NCI-H128 (cell line): Measurements from ENCODE around the gene PDE2A.

Source experiments
- DNase-seq: peaks from one replicate; lab custom pipeline; 2025; ENCODE audit not compliant: unreplicated experiment; lab: John Stamatoyannopoulos, UW

Gene PDE2A

GRCh38 chr11:72673943-72674828 lies at the start of gene PDE2A:
PDE2A (minus strand) TSS chr11:72674422; CDS start chr11:72674207, 215 bp downstream.
- DNase-seq = no peak

DNA sequence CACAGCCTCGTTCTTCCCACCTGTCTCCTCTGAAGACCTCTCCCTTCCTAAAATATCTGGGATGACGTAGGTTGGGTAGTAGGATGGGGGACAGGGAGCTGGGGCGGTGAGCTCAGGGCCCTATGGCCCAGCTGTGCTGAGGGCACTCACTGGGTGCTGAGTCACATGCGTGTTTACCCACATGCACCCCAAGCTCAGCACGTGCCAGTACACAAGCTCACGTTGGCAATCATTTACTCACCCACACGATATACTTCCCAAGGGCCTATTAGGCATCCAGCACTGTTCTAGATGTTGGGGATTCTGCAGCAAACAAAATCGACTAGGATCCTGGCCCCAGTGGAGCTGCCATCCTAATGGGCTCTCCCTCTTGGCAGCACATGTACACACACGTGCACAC lies 49.3 kb upstream of the PDE2A start:
- no peak for DNase-seq

GRCh38 chr11:72722050-72722748 lies 48.0 kb upstream of the PDE2A start:
- DNase-seq = peak; percentile 80

DNA sequence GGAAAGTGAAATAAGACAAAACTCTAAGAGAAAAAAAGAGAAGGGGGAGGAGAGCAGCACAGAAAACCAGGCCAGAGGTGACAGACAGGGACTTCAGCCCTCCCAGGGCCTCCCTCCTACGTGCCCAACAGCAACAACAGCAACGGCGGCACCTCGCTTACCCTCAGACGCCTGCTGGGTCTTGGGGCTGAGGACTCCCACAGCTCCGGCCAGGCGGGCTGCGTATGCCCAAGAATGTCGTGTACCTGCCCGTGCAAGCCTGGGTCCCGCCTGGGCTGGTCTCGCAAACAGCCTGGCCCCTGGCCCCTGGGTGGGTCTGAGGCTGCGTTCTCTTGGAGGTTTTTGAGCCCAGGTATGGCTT lies 47.4 kb upstream of the PDE2A start:
- peak; percentile 7 for DNase-seq

- no peak for DNase-seq
Measured at GRCh38 chr11:72721276-72721675, 47.1 kb upstream of the PDE2A start.

DNA sequence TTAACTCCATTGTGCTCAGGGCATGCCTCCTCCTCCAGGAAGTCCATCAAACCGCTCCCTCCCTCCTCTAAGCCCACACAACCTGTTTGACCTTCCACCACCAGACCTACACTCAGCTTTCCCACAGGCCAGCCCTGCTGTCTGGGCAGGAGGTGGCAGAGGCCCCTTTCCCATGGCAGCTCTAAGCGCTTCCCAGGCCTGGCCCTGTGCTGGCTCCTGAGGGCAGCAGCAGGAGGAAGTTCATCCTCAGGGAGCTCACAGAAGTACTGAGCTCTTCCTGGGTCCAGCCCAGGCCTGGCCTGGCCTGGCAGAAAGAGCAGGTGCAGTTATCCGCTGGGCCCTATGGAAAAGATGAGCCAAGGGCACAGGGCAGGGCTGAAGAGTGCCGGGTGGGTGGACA lies 46.6 kb upstream of the PDE2A start:
- no peak for DNase-seq

DNA sequence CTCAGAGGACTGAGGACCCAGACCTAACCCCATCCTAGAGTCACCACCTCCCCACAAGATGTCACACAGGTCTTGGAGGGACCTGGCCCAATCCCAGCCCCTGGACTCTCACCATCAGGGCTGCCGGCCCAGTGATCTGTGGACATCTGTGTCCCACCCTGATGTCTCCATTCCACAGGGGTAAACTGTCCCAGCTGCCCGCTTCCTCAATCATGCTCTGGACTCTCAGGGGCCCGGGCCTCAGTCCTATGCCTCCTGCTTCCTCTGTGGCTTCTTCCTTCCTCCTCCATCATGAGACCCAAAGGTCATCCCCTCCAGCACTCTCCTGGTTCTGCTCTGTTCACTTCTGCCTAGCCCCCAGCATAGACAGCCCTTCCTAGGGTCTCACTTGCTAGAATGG lies 45.8 kb upstream of the PDE2A start:
- no peak for DNase-seq

GRCh38 chr11:72719551-72719950 lies 45.3 kb upstream of the PDE2A start:
- no peak for DNase-seq

- DNase-seq = no peak
Measured at GRCh38 chr11:72719144-72719543, 44.9 kb upstream of the PDE2A start.

GRCh38 chr11:72718101-72718501 lies 43.9 kb upstream of the PDE2A start:
- no peak for DNase-seq

DNA sequence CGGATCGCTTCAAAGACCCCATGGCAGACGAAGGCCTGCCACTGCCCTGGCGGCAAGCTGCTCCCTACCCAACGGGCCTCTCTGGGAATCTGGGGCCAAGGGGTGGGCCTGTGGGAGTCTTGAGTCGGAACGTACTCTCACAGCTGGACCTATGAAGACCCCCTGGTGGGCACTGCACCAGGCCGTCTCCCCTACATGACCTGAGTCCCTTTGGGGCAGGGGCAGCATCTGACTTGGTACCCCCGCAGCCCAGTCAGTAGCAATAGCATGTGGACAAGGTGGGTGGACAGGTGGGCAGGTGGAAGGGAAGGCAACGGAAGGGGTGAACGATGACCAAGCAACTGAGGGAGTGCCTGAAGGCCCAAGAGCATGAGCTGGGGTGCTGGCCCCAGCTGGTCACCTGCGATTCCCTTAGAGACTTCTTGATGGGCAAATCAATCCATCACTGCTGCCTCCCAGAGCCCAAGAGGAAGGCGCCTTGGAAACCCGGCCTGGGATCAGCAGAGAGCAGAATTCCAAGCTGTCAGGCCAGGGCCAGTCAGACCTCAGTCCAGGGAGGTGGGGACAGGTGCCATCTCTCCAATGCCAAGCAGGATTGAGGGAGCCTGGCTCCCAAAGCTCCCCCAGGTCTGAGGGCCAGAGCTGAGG lies 42.7 kb upstream of the PDE2A start:
- no peak for DNase-seq

DNA sequence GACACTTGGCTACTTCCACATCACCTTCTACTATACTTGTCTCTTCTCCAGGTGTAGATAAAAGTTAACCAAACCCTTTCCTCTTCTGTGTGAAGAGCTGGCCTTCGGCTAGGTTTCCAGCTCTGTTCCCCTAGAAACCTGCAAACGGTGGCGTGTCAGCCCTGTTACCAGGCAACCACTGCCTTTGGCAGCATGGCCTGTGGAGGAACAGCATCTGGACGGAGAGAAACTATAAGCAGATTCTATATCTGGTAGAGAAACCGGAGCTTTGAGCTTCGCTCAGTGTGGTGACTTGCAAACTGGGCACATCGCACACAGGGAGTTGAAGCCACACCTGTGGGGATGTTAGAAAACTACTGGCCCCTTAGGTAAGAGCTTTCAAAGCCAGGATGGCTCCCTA lies 42.1 kb upstream of the PDE2A start:
- no peak for DNase-seq

DNA sequence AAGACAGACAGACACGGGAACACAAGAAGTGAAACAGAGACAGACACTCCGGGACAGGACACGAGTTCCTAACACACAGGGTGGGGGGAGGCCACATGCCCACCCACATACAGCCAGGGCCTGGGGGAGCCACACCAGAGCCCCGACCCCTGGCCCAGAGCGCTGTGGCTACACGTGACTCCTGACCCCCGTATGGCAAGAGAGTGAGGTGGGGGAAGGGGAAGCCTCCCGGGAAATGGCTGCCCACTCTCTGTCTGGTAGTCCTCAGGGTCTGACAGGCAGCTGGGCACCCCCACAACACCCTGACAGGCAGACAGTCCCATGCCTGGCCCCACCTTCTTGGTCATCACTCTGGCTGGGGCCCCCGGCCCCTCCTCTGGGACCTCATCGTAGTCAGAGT lies 38.6 kb upstream of the PDE2A start:
- DNase-seq = no peak

- no peak for DNase-seq
Measured at GRCh38 chr11:72712168-72712751, 38.0 kb upstream of the PDE2A start.

- DNase-seq = no peak
Measured at GRCh38 chr11:72711141-72711540, 36.9 kb upstream of the PDE2A start.

- DNase-seq = no peak
Measured at GRCh38 chr11:72710278-72710677, 36.1 kb upstream of the PDE2A start.

DNA sequence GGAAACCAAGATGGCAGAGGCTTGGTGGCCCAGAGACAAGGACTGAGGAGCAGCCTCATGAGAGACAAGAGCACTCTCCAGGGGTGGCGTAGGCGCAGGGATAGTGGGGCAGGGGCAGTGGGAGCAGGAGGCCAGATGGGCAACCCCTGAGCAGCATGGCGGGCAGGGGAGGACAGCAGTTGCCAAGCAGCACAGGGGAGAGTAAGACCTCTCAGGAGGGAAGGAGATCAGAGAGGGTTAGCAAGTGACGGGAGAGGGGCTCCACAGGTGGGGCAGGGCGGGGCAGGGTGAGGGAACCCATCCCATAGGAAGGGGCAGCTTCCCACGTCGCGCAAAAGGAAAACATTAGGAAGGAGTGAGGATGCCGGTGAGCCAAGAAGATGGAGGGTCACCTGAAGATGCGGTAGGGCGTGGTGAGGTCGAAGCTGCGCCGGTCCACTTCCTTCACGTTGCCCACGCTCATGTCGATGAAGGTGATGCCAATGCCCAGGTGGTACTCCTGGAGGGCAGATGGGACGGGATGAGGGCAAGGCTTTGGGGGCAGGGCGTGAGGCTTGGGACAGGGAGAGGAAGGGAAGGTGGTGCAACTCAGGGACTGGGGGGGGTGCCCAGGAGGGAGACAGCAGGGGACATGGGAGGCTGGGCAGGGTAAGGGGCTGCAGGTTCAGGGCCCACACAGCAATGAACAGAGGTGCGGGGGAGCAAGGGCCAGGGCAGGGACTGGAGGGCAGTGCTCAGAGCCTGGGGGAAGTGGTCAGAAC lies 35.4 kb upstream of the PDE2A start:
- DNase-seq = no peak

DNA sequence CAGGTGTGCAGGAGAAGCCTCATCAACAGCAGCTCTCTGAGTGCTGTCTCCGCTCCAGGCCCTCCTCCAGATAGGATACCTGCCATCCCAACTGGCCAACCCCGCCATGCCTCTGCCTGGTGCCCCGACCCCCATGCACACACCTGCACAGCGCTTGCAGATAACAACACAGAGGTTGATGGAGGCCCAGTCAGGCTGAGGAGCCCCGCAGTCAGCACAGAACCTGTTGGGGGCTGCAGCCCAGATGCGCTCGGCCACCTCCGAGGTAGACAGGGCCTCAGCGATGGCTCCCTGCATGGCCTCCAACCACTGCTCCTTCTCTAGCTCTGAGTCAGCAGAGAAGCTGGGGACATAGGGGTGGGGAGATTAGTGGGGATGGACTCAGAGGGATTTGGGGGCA lies 32.8 kb upstream of the PDE2A start:
- no peak for DNase-seq

GRCh38 chr11:72706579-72706978 lies 32.4 kb upstream of the PDE2A start:
- DNase-seq = no peak

- no peak for DNase-seq
Measured at GRCh38 chr11:72705442-72706365, 31.5 kb upstream of the PDE2A start.
